Measurements from ENCODE around the gene NRP1.
"Not testable (repeated sequence)": the region's sequence is repeated elsewhere in the genome, so short reads cannot be mapped to it uniquely, and the experiment has no call there.

NRP1 gene

GRCh38 chr10:33234831-33235237 is 99.6 kb downstream of the NRP1 start:
- no peak for DNase-seq

GRCh38 chr10:33233635-33234034 is 100.8 kb downstream of the NRP1 start:
- no peak for DNase-seq

GRCh38 chr10:33233221-33233620 is 101.2 kb downstream of the NRP1 start:
- DNase-seq, result no peak

- DNase-seq, result no peak
Observed at GRCh38 chr10:33231621-33232350, 102.7 kb downstream of the NRP1 start.

- DNase-seq, result no peak
Observed at GRCh38 chr10:33229949-33230267, 104.6 kb downstream of the NRP1 start.

- DNase-seq, result no peak
Observed at GRCh38 chr10:33229252-33229948, 105.1 kb downstream of the NRP1 start.

- DNase-seq, result no peak
Observed at GRCh38 chr10:33228426-33228825, 106.0 kb downstream of the NRP1 start.

- no peak for DNase-seq
Observed at GRCh38 chr10:33227489-33227888, 107.0 kb downstream of the NRP1 start.

GRCh38 chr10:33224251-33224965 is 110.1 kb downstream of the NRP1 start:
- DNase-seq, result no peak

GRCh38 chr10:33223326-33224000 is 111.0 kb downstream of the NRP1 start:
- no peak for DNase-seq

GRCh38 chr10:33222304-33222703 is 112.2 kb downstream of the NRP1 start:
- not testable (repeated sequence) for DNase-seq

- DNase-seq, result no peak
Observed at GRCh38 chr10:33217854-33218253, 116.6 kb downstream of the NRP1 start.

GRCh38 chr10:33216661-33217427 is 117.6 kb downstream of the NRP1 start:
- DNase-seq, result peak; percentile 86

- no peak for DNase-seq
Observed at GRCh38 chr10:33215635-33216034, 118.8 kb downstream of the NRP1 start.

GRCh38 chr10:33215154-33215553 is 119.3 kb downstream of the NRP1 start:
- DNase-seq, result no peak

GRCh38 chr10:33214174-33214573 is 120.3 kb downstream of the NRP1 start:
- no peak for DNase-seq

GRCh38 chr10:33212061-33212748 is 122.3 kb downstream of the NRP1 start:
- no peak for DNase-seq

- peak; percentile 58 for DNase-seq
Observed at GRCh38 chr10:33211106-33211878, 123.2 kb downstream of the NRP1 start.

GRCh38 chr10:33209802-33210201 is 124.7 kb downstream of the NRP1 start:
- DNase-seq, result no peak

- no peak for DNase-seq
Observed at GRCh38 chr10:33208166-33208565, 126.3 kb downstream of the NRP1 start.

GRCh38 chr10:33204031-33204430 is 130.4 kb downstream of the NRP1 start:
- DNase-seq, result no peak

Measured in NCI-H1694 treated with DMSO at 0.1 percent for 48 hours (cell line).